ENCODE data around the gene TPTE2.

GRCh38 chr13:19591864-19592263 is 30.5 kb upstream of the TPTE2 start:
- TF ChIP-seq POLR2A (IDR thresholded peaks at IDR 0.05; ENCODE audit: low read depth, low read length) (no peak), POLR2AphosphoS5 (IDR thresholded peaks at IDR 0.05; ENCODE audit: low read depth, low read length) (no peak), TAF1 (IDR thresholded peaks at IDR 0.05; ENCODE audit: low read depth, low read length) (no peak)
